Hematopoietic multipotent progenitor cell treated with erythropoietin and hydrocortisone succinate and interleukin-3 and kit ligand, for 4 days (in vitro differentiated cells): ENCODE measurements around the gene TOM1L2.
A peak's percentile ranks its signal among the peaks of the same experiment; 100 is the strongest.

Experiments used
- DNase-seq: peaks from one replicate; pipeline ENCODE4 v3.0.0-alpha.2; 2015

TOM1L2 gene

DNA sequence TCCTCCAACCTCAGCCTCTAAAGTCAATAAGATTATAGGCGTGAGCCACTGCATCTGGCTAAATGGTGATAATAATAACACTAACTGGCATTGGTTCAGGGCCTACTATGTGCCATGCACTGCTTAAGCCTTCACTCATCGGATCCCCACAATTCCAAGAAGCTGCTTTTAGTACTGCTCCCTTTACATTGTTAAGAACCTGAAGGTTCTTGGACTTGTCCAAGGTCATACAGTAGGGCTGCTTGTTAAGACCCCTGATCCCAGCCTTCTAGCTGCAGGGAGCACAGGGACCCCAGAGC is 142.0 kb downstream of the TOM1L2 start:
- no peak for DNase-seq

DNA sequence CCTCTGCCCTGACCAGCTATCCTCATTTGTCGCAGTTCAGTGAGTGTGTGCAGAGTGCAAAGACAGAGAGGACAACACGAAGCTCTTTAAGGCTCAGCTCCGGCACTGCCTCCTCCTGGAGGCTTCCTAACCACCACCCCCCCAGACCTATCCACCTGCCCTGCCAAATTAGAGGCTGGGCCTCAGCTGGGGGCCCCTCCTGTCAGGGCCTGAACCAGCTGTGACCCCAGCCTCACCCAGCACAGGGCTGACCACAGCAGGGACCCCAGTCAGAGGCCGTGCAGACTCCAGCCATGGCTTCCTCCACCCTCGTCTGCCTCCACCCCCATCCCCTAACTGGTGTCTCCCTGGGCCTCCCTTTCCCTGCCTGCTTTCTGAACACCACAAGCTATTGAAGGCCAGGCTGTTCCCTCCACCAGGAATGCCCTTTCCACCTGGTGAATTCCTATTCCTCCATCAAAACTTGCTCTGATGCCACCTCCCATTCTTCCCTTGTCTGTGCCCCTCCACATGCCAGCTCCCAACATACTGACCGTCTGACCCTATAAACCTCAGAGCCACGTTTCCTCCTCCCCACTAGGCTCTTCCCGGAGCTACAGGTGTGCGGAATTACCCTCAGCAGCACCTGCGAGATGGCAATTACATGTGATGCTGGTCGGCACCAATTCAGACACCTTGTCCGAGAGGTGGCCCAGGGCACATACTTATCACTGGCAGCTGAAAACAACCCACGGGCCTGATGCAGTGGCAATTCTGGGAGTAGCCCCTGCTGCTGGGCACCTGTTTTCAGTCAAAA is 144.2 kb downstream of the TOM1L2 start:
- no peak for DNase-seq

DNA sequence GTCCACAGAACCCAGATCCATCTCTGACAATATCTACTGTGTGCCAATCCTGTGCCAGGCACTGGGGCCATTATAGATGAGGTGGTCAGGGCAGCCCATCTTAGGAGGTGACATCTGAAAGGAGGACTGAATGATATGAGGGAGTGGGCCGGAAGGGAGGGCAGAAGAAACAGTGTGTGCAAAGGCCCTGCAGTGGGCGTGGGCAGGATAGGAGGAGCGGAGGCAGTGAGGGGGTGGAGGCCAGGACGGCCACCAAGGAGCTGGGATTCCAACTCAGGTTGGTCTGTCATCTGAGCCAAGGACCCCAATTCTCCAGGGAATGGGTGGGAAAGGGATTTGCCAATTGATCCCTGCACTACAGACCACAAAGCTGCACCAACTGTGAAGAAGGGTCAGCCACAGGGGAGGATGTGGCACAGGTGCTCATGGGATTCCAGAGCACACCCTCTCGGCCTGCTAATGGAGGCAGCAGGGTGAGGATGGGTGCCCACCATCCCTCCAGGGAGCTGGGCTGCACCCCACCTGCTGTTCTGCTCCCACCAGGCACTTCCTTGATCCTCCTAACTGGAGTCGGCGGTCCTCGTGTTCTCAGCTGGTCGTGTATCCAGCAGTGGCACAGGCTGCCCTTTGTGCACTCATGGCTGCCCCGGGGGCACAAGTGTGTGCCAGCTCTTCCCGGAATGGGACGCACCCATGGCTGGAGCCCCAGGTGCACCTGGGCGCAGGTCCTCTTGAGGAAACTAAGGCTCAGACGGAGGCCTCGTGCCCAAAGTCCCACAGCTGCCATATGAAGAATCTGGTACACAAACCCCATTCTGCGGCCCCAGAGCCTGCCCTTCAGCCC is 145.0 kb downstream of the TOM1L2 start:
- no peak for DNase-seq

DNA sequence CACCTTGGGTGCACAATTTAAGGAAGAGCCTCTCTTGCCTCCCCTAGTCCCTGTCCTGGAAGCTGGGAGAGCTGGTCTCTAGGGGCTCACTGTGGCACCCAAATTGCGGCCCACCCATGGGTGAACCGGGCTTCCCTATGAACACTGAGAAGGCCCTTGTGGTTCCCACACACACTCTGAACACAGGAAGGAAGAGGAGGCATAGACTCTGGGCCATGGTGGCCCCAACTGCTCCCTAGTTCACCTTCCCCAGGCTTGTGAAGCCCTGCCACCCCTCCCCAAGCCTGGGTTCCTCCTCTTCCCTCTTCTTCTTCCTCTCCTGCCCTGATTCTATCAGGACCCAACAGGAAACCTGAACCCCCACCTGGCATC is 145.9 kb downstream of the TOM1L2 start:
- no peak for DNase-seq

DNA sequence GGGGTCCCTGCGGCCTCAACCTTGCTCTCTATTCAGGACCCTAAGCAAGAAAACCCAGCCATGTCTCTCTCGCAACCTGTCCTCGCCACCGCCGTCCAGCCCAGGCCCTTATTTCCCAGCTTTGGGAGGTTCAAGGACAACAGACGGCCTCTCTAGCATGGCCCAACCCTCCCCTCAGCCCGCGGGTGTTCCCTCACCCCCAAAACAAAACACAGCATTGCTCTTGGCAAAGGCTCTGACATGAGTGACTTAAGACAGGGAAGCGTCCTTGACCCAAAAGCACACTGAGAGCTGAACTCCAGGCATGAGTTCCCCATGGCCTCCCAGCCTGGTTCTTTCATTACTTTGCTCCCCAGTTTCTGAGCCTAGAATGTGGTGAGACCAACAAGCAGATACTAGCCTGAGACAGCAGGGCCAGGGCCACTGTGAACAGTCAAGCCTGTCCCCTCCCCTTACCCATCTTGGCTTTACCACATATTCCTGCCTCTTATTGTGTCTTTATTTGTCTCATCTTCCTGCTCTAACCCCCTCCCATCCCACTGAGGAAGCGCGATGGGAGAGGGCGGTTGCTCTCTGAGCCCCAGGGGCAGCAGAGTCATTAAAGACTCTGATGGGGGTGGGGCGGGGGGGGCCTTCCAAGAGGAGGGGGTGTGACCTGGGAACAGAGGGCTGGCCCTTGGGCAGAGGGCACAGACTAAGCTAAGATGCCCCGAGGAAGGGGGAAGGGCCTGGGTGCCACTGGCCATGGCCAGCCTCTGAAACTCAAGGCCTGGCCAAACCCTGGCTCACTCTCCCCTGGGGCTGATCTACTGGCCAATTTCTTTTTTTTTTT is 147.2 kb downstream of the TOM1L2 start:
- DNase-seq = no peak

DNA sequence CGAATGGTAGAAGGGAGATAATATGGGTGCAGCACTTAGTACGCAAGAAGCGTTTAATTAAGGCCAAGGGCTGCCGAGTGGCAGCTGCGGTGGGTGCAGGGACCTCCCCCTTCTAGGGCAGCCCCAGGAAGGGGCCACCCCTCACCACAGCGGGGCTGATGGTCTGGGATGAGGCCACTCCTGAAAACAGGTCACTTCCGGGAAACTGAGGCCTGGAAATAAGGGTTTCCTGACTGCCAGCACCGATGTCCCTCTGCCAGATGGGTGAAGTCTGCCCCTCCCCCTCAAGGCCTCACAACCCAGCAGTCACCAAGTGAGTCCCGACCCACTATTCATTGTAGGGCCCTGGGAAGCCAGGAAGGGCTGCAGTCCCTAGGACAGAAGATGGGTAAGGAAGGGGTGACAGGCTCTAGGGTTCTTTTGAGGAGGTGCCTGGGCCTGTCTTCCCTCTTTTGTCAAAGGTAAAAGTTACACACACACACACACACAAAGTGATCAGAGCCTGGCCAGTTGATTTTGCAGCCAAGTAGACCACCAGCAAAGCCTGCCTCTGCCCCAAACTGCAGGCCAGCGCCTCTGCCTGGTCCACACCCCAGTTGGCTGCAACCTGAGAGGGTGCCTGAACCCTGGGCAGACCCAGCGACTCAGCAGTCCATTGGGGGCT is 147.9 kb downstream of the TOM1L2 start:
- no peak for DNase-seq

DNA sequence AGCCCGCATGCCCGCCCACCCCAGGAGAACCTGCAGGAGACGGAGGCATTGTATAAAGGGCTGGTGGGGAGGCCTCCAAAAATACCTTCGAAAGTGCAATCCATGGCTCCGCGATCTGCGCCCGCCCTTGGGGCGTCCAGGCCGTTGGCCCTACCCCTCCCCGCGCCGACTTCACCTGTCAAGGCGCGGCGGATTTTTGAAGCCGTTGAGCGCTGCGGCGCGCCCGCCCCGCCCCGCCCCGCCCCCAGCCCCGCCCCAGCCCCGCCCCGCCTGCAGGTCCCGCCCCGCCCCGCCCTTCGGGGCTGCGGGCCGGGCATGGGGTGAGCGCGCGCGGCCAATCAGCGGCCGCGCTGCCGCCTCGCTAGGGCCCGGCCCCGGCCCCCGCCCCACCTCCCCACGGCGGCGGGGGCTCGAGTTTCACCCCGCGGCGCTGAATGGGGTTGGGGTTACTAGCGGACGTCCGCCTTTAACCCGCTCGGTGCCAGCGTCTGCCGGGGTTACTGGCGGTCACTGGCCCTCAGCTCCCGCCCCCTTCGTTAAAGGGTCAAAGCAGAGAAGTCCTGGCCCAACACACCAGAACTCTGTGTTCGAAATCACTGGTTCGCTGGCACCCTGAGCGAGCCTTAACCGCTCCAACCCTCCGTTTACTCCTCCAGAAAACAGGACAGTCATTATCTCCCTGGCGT is 148.6 kb downstream of the TOM1L2 start:
- DNase-seq = peak; percentile 96

- no peak for DNase-seq
Measured at GRCh38 chr17:17822616-17823015, 149.6 kb downstream of the TOM1L2 start.

DNA sequence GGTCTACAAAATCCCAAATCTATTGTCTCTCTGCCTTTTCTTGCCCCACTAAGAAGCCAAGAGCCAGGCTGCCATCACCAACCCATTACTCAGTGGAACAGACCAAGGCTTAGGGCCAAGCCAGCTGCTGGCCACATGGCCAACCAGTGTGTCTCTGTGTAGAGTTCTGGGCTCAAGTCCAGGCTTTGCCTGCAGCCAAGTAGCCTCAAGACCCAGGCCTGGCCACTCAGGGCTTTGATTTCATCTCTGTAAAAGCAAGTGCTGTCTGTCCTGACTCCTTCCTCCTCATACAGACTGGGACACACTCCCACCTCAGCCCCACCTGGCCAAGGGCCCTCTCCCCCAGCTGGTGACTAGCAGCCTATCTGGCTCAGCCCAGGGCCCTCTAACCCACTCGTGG is 150.0 kb downstream of the TOM1L2 start:
- no peak for DNase-seq

GRCh38 chr17:17820463-17821158 is 151.6 kb downstream of the TOM1L2 start:
- no peak for DNase-seq

GRCh38 chr17:17820046-17820445 is 152.2 kb downstream of the TOM1L2 start:
- DNase-seq = no peak

DNA sequence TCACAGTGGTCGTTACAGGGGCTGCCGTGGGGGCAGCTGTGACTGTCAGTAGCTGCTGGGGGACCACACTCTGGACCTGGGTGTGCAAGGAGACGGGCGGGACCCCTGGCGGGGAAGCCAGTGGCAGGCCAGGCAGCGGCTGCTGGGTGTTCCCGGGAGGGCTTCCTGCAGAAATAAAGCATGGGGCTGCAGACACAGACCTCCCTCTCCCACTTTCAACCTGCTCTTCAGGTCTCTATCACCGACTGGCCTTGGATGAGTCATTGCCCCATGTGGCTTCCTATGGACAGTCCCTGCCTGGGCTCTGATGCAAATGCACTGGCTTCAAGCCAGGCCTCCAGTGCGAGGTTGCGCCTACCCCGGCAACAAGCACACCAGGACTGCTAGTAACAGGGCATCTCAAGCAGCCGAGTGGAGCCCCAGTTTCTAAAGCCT is 152.6 kb downstream of the TOM1L2 start:
- peak; percentile 79 for DNase-seq

GRCh38 chr17:17819111-17819510 is 153.1 kb downstream of the TOM1L2 start:
- DNase-seq = no peak

- DNase-seq = peak; percentile 64
Measured at GRCh38 chr17:17818088-17818526, 154.1 kb downstream of the TOM1L2 start.

GRCh38 chr17:17817552-17817947 is 154.7 kb downstream of the TOM1L2 start:
- no peak for DNase-seq

DNA sequence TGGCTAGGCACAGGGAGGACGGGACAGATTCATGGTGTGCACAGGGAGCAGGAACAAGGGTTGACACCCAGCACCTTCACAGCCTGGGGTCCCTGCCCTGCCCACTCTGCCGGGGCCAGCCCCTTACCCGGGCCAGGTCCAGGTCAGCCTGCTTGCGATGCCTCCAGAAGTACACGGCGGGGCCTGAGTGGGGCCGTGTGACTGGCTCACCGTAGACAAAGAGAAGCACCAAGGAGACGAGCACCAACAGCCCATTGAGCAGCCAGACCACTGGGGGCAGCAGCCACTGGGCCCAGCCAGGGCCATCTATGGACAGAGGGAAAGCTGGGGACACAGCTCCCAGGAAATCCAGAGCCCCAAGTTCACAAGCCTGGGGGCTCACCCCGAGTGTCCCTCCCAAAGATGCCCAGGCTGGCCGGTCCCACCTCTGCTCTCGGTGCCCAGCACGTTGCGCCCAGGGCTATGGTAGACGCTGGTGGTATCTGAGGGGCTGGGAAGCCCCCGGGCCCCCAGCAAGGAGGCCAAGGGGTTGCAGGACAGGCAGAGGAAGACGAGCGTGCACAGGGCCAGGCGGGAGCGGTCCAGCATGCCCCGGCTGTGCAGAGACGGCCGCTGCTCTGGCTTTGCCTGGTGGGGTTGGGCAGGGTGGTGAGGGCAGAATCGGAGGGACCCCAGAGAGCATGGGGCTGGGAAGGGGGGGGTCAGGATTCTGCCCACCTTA is 155.2 kb downstream of the TOM1L2 start:
- DNase-seq = no peak

DNA sequence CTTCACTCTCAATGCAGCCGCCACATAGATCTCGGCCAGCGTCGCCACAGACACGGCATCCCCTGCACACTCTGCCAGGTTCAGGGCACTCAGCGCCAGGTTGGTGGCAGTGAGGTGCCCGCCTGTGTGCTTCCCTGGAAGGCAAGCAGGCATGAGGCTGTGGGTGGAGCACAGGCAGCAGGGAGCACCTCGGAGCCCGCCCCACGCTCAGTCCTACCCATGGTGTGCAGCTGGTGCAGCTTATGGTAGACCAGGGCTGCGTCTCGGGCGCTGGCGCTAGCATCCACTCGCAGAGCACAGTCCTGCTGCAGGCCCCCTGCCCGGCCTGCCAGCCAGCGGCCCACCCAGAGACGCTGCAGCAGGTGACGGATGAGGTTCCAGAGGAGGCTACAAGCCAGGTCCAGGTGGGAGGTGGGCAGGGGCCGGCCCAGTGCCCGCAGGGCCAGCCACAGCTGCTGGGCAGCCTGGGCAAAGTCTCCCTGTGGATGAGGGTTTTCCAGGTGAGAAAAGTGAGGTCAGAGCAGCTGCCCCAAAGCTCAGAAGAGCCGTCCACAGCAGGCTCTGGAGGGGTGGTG is 155.9 kb downstream of the TOM1L2 start:
- DNase-seq = no peak

DNA sequence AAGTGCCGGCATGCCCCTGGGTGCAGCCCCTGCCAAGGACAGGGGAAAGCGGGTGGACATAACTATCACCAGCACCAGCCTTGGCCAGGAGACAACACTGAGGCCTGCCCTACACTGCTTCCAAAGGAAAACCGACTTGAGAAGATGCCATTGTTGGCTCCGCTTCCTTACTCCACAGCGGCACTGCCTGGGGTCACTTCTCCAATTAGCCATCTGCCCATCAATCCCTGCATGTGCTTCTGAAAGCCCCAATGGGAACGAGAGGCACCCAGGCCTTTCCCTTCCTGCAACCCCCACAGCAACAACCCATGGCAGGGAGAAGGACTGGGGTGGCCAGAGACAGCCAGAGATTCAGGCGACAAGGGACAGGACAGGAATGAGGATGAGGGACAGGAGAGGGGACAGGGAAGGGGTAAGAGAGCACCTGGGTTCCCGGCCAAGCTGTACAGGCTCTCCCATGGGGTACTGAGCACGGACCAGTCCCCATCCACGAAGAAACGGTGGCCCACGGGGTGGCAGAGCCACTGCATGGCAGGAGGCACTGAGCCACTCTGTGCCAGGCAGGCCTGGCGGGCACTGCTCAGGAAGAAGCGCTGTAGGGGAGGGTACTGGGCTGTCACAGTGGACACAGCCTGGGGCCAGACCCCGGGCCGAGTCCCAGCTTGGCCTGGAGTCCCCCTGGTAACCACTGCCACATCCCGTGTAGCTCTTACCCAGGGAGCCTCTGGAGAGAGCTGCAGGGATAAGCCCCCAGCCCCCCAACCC is 156.6 kb downstream of the TOM1L2 start:
- DNase-seq = no peak

GRCh38 chr17:17815062-17815406 is 157.2 kb downstream of the TOM1L2 start:
- no peak for DNase-seq
